HepG2 (cell line): ENCODE data around the gene INO80B. TPM values are rescaled to one million over a fixed set of nuclear protein-coding genes. Genes with fewer than 3 reads are reported as not detected.

Experiments
- ATRX ChIP-seq: sonication (generic); formaldehyde crosslinking; IDR thresholded peaks from 2 replicates; pipeline ENCODE4 v1.4.0; 2020; ENCODE audit warnings: missing genetic modification reagents, borderline replicate concordance
- EEA1 ChIP-seq: sonication (generic); formaldehyde crosslinking; IDR thresholded peaks from 2 replicates; pipeline ENCODE4 v1.5.1; 2020; ENCODE audit warnings: mild to moderate bottlenecking, missing genetic modification reagents, borderline replicate concordance
- GTF2F1 ChIP-seq: fragments of 150-350 bp; IDR thresholded peaks from 2 replicates; pipeline ENCODE4 v1.6.1; 2014; ENCODE audit warnings: low read length
- MIXL1 ChIP-seq: IDR thresholded peaks from 2 replicates; pipeline ENCODE4 v1.6.1; 2016
- MTF1 ChIP-seq: sonication (generic); formaldehyde crosslinking; IDR thresholded peaks from 2 replicates; pipeline ENCODE4 v1.5.0; 2020; ENCODE audit warnings: missing genetic modification reagents
- RBM22 ChIP-seq: fragments of 200-400 bp; formaldehyde crosslinking; optimal IDR thresholded peaks from 2 replicates; pipeline ENCODE3; 2017; ENCODE audit warnings: mild to moderate bottlenecking, low read length, moderate library complexity
- SMARCC2 ChIP-seq: fragments of 450-650 bp; IDR thresholded peaks from 2 replicates; pipeline ENCODE4 v1.6.1; 2017; ENCODE audit warnings: antibody characterized with exemption, mild to moderate bottlenecking
- TCF12 ChIP-seq, 2 experiments: fragments of 450-650 bp in 1 of 2; sonication (generic) in 1 of 2; formaldehyde crosslinking in 1 of 2; IDR thresholded peaks; 2 replicates each; pipeline versions ENCODE4 v1.6.1 to v1.8.0; 2017 to 2022; ENCODE audit warnings: antibody characterized with exemption in 1 of 2, mild to moderate bottlenecking in 1 of 2, missing genetic modification reagents in 1 of 2, moderate library complexity in 1 of 2
- THAP11 ChIP-seq: IDR thresholded peaks from 2 replicates; pipeline ENCODE4 v1.6.1; 2016; ENCODE audit warnings: missing biosample characterization, missing genetic modification reagents
- ZNF10 ChIP-seq: sonication (generic); formaldehyde crosslinking; IDR thresholded peaks from 2 replicates; pipeline ENCODE4 v1.4.0; 2020; ENCODE audit warnings: mild to moderate bottlenecking, low read depth, missing genetic modification reagents, borderline replicate concordance
- ZNF160 ChIP-seq: sonication (generic); formaldehyde crosslinking; IDR thresholded peaks from 2 replicates; pipeline ENCODE4 v1.8.0; 2022; ENCODE audit warnings: mild to moderate bottlenecking, inconsistent platforms, missing genetic modification reagents
- ZNF292 ChIP-seq: sonication (generic); formaldehyde crosslinking; IDR thresholded peaks from 2 replicates; pipeline ENCODE4 v1.8.1; 2022; ENCODE audit warnings: mild to moderate bottlenecking, low read depth, missing genetic modification reagents, borderline replicate concordance
- ZNF329 ChIP-seq: sonication (generic); formaldehyde crosslinking; IDR thresholded peaks from 2 replicates; pipeline ENCODE4 v1.9.0; 2021; ENCODE audit warnings: low read depth, mild to moderate bottlenecking, missing genetic modification reagents
- ZNF724P ChIP-seq: sonication (generic); formaldehyde crosslinking; IDR thresholded peaks from 2 replicates; pipeline ENCODE4 v1.8.0; 2022; ENCODE audit warnings: missing genetic modification reagents, borderline replicate concordance
- ZNF747 ChIP-seq: sonication (generic); formaldehyde crosslinking; IDR thresholded peaks from 2 replicates; pipeline ENCODE4 v1.8.1; 2023; ENCODE audit warnings: missing genetic modification reagents, mild to moderate bottlenecking, borderline replicate concordance
- ZNF772 ChIP-seq: sonication (generic); formaldehyde crosslinking; IDR thresholded peaks from 2 replicates; pipeline ENCODE4 v1.5.0; 2020; ENCODE audit warnings: mild to moderate bottlenecking, missing genetic modification reagents
- ZNF781 ChIP-seq: sonication (generic); formaldehyde crosslinking; IDR thresholded peaks from 2 replicates; pipeline ENCODE4 v1.5.1; 2020; ENCODE audit warnings: borderline replicate concordance, mild to moderate bottlenecking, missing genetic modification reagents; ENCODE audit errors: not compliant biosample characterization
- ZSCAN22 ChIP-seq: sonication (generic); formaldehyde crosslinking; IDR thresholded peaks from 2 replicates; pipeline ENCODE4 v1.4.0; 2020; ENCODE audit warnings: mild to moderate bottlenecking, missing genetic modification reagents
- polyA plus RNA-seq, 8 experiments: library from polyadenylated mRNA; depleted of rRNA in 3 of 8; stranded (reverse) in 7 of 8; unstranded in 1 of 8; fragments of >200 nt; fragmentation: Illumina TruSeq in 4 of 8; extraction: Trizol in 4 of 8; gene quantifications; 2 replicates each; pipeline versions ENCODE4 v1.2.1 to v1.2.3, GENCODE V29; 2011 to 2016; ENCODE audit warnings: low read depth in 4 of 8, missing spikeins in 1 of 8, mixed read lengths in 1 of 8; ENCODE audit not compliant: insufficient read depth in 1 of 8
- total RNA-seq, 5 experiments: library from RNA; depleted of rRNA; stranded (reverse); fragments of >200 nt; fragmentation: Illumina TruSeq; extraction: Trizol; gene quantifications; 2 replicates each; pipeline ENCODE4 v1.2.3, GENCODE V29; 2016; ENCODE audit warnings: low read depth in 1 of 5
- TF ChIP-seq, protein P1 (sequence below): sonication (generic); formaldehyde crosslinking; IDR thresholded peaks from 2 replicates; pipeline ENCODE4 v1.4.0; 2020; ENCODE audit warnings: mild to moderate bottlenecking, missing genetic modification reagents
- TF ChIP-seq, protein P2 (sequence below): sonication (generic); formaldehyde crosslinking; IDR thresholded peaks from 2 replicates; pipeline ENCODE4 v1.5.1; 2020; ENCODE audit warnings: mild to moderate bottlenecking, missing genetic modification reagents
- TF ChIP-seq, protein P3 (sequence below): sonication (generic); formaldehyde crosslinking; IDR thresholded peaks from 2 replicates; pipeline ENCODE4 v1.4.0; 2020; ENCODE audit warnings: missing genetic modification reagents
- TF ChIP-seq, protein P4 (sequence below): IDR thresholded peaks from 2 replicates; pipeline ENCODE4 v1.6.1; 2016; ENCODE audit warnings: missing genetic modification reagents, missing compliant biosample characterization
- TF ChIP-seq, protein P5 (sequence below): sonication (generic); formaldehyde crosslinking; IDR thresholded peaks from 2 replicates; pipeline ENCODE4 v1.8.0; 2022; ENCODE audit warnings: mild to moderate bottlenecking, missing genetic modification reagents, moderate library complexity

Gene INO80B
- total and polyA plus RNA-seq, 2 of the 13 experiments (the other 11 are each of a cell fraction or from before 2014, with no cell fraction given), result 6.2 to 14.5 TPM

GRCh38 chr2:74502147-74502719, 47.3 kb downstream of the INO80B start (continued):
- TF ChIP-seq, protein P1, sequence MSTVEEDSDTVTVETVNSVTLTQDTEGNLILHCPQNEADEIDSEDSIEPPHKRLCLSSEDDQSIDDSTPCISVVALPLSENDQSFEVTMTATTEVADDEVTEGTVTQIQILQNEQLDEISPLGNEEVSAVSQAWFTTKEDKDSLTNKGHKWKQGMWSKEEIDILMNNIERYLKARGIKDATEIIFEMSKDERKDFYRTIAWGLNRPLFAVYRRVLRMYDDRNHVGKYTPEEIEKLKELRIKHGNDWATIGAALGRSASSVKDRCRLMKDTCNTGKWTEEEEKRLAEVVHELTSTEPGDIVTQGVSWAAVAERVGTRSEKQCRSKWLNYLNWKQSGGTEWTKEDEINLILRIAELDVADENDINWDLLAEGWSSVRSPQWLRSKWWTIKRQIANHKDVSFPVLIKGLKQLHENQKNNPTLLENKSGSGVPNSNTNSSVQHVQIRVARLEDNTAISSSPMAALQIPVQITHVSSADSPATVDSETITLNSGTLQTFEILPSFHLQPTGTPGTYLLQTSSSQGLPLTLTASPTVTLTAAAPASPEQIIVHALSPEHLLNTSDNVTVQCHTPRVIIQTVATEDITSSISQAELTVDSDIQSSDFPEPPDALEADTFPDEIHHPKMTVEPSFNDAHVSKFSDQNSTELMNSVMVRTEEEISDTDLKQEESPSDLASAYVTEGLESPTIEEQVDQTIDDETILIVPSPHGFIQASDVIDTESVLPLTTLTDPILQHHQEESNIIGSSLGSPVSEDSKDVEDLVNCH (CRISPR knock-in tag), result no peak
- TF ChIP-seq ZNF781 (CRISPR knock-in tag) (no peak), MIXL1 (peak; percentile 63), ZNF329 (no peak), ZNF747 (CRISPR knock-in tag) (0 out of 2 replicates have a peak, but pooled peaks have one; percentile 19), TCF12 (IDR thresholded peaks at IDR 0.05) (no peak), TCF12 (CRISPR knock-in tag; IDR thresholded peaks at IDR 0.05) (no peak), ZNF292 (CRISPR knock-in tag) (no peak), ZNF724P (CRISPR knock-in tag) (no peak), ZSCAN22 (CRISPR knock-in tag) (no peak; the same call in 1 of the 2 replicates), RBM22 (no peak), EEA1 (CRISPR knock-in tag) (no peak), THAP11 (CRISPR knock-in tag) (peak; percentile 84), ZNF772 (CRISPR knock-in tag) (peak; percentile 84; the same call in 1 of the 2 replicates), GTF2F1 (no peak), ZNF160 (no peak), ZNF10 (CRISPR knock-in tag) (no peak), SMARCC2 (no peak; the same call in 1 of the 2 replicates), ATRX (CRISPR knock-in tag) (no peak), MTF1 (CRISPR knock-in tag) (no peak)
- TF ChIP-seq, protein P2, sequence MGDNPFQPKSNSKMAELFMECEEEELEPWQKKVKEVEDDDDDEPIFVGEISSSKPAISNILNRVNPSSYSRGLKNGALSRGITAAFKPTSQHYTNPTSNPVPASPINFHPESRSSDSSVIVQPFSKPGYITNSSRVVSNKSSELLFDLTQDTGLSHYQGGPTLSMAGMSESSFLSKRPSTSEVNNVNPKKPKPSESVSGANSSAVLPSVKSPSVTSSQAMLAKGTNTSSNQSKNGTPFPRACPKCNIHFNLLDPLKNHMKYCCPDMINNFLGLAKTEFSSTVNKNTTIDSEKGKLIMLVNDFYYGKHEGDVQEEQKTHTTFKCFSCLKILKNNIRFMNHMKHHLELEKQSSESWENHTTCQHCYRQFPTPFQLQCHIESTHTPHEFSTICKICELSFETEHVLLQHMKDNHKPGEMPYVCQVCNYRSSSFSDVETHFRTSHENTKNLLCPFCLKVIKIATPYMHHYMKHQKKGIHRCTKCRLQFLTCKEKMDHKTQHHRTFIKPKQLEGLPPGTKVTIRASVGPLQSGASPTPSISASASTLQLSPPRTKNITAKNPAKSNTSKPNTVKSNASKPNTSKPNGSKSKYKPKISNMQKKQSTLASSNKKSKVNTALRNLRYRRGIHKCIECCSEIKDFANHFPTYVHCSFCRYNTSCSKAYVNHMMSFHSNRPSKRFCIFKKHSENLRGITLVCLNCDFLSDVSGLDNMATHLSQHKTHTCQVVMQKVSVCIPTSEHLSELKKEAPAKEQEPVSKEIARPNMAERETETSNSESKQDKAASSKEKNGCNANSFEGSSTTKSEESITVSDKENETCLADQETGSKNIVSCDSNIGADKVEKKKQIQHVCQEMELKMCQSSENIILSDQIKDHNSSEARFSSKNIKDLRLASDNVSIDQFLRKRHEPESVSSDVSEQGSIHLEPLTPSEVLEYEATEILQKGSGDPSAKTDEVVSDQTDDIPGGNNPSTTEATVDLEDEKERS (CRISPR knock-in tag), result no peak
- TF ChIP-seq, protein P3, sequence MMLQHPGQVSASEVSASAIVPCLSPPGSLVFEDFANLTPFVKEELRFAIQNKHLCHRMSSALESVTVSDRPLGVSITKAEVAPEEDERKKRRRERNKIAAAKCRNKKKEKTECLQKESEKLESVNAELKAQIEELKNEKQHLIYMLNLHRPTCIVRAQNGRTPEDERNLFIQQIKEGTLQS (CRISPR knock-in tag), result no peak; the same call in 1 of the 2 replicates
- TF ChIP-seq, protein P4, sequence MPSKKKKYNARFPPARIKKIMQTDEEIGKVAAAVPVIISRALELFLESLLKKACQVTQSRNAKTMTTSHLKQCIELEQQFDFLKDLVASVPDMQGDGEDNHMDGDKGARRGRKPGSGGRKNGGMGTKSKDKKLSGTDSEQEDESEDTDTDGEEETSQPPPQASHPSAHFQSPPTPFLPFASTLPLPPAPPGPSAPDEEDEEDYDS, result peak; percentile 84
- TF ChIP-seq, protein P5, sequence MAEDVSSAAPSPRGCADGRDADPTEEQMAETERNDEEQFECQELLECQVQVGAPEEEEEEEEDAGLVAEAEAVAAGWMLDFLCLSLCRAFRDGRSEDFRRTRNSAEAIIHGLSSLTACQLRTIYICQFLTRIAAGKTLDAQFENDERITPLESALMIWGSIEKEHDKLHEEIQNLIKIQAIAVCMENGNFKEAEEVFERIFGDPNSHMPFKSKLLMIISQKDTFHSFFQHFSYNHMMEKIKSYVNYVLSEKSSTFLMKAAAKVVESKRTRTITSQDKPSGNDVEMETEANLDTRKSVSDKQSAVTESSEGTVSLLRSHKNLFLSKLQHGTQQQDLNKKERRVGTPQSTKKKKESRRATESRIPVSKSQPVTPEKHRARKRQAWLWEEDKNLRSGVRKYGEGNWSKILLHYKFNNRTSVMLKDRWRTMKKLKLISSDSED (CRISPR knock-in tag), result no peak; the same call in 1 of the 2 replicates
